Liver (tissue), 3 donors: ENCODE measurements around the gene CYP2C8.
"Not testable (repeated sequence)": the region's sequence is repeated elsewhere in the genome, so short reads cannot be mapped to it uniquely, and the experiment has no call there.

Experiments used
- ATF3 ChIP-seq: IDR thresholded peaks from 2 replicates; pipeline ENCODE4 v1.6.1; 2016; ENCODE audit warnings: antibody characterized with exemption
- CTCF ChIP-seq: fragments of 150-350 bp; IDR thresholded peaks from 2 replicates; pipeline ENCODE4 v1.5.1; 2017; ENCODE audit warnings: improper control_type of control experiment, low read depth, low read length; ENCODE audit not compliant: missing input control
- FOXA1 ChIP-seq: IDR thresholded peaks from 2 replicates; pipeline ENCODE4 v1.6.1; 2016; ENCODE audit warnings: antibody characterized with exemption
- JUND ChIP-seq, 2 donors: IDR thresholded peaks; 2 replicates each; pipeline ENCODE4 v1.6.1; 2016; ENCODE audit warnings: antibody characterized with exemption in 2 of 2
- NR2F2 ChIP-seq: IDR thresholded peaks from 2 replicates; pipeline ENCODE4 v1.6.1; 2016; ENCODE audit warnings: antibody characterized with exemption
- RAD21 ChIP-seq, 2 donors: IDR thresholded peaks; 2 replicates each; pipeline ENCODE4 v1.6.1; 2016; ENCODE audit warnings: antibody characterized with exemption in 2 of 2, mild to moderate bottlenecking in 2 of 2
- REST ChIP-seq: IDR thresholded peaks from 2 replicates; pipeline ENCODE4 v1.6.1; 2016; ENCODE audit warnings: antibody characterized with exemption, mild to moderate bottlenecking
- SP1 ChIP-seq: IDR thresholded peaks from 2 replicates; pipeline ENCODE4 v1.6.1; 2018; ENCODE audit warnings: antibody characterized with exemption, mild to moderate bottlenecking
- TAF1 ChIP-seq: conservative IDR thresholded peaks from 2 replicates; pipeline ENCODE4 v1.6.1; 2016; ENCODE audit warnings: antibody characterized with exemption, mild to moderate bottlenecking
- YY1 ChIP-seq: IDR thresholded peaks from 2 replicates; pipeline ENCODE4 v1.6.1; 2016; ENCODE audit warnings: antibody characterized with exemption, mild to moderate bottlenecking
- TF ChIP-seq, protein P1 (sequence below): IDR thresholded peaks from 2 replicates; pipeline ENCODE4 v1.6.1; 2016; ENCODE audit warnings: antibody characterized with exemption
- donor health status: healthy.
- donor health status: healthy.

- TF ChIP-seq CTCF; REST; SP1; RAD21 (IDR thresholded peaks at IDR 0.05); YY1; TAF1; NR2F2; JUND (IDR thresholded peaks at IDR 0.05); FOXA1; ATF3: not testable (repeated sequence)
- TF ChIP-seq, protein P1, sequence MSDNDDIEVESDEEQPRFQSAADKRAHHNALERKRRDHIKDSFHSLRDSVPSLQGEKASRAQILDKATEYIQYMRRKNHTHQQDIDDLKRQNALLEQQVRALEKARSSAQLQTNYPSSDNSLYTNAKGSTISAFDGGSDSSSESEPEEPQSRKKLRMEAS = not testable (repeated sequence)
Measured at GRCh38 chr10:95110823-95111222, 41.5 kb upstream of the CYP2C8 start.
